GM12878 (cell line): ENCODE results near the gene EMX1. TPM values are rescaled to one million over a fixed set of nuclear protein-coding genes. Genes with fewer than 3 reads are reported as not detected.

Experiments
- ATAC-seq: fragments of 200-7000 bp; cut with Tn5 transposase; 3 replicates; pipeline ENCODE4 v1.9.1; 2020; ENCODE audit warnings: mild to moderate bottlenecking, moderate library complexity
- BruUV-seq: library from RNA; stranded (reverse); fragments of 400-500 nt; replicated peaks from 2 replicates; lab custom pipeline; 2021; lab: Mats Ljungman, UMichigan
- CTCF ChIA-PET: fragments of 300-600 bp; sonication (Branson Sonifier 250); formaldehyde crosslinking; extraction: SDS; loops from one replicate; lab custom pipeline; 2021; ENCODE audit warnings: inconsistent platforms; lab: Yijun Ruan, JAX
- POLR2A ChIA-PET: fragments of 350-600 bp; formaldehyde crosslinking; extraction: SDS; loops from one replicate; lab custom pipeline; 2021; ENCODE audit warnings: inconsistent platforms; lab: Charles Lee
- RAD21 ChIA-PET: fragments of 300-600 bp; sonication (Branson Sonifier 250); formaldehyde crosslinking; loops from one replicate; lab custom pipeline; 2023; ENCODE audit warnings: antibody characterized with exemption; ENCODE audit not compliant: unreplicated experiment; lab: Charles Lee
- SMC1A ChIA-PET: fragments of 300-600 bp; sonication (Branson Sonifier 250); formaldehyde crosslinking; loops from one replicate; lab custom pipeline; 2023; ENCODE audit not compliant: unreplicated experiment, uncharacterized antibody; lab: Charles Lee
- DNase-seq: peaks from one replicate; pipeline ENCODE4 v3.0.0-alpha.2; 2011; ENCODE audit warnings: low read depth, low spot score
- FAIRE-seq: peaks from 3 replicates; lab custom pipeline; 2011; peaks lifted over from hg19 to GRCh38; lab: Jason Lieb, UNC
- H2AFZ ChIP-seq: 2 replicates; pipeline ENCODE4 v1.6.0; 2011; ENCODE audit warnings: low read depth, low read length, control low read depth; ENCODE audit not compliant: control insufficient read depth
- H3K27ac ChIP-seq: 2 replicates; pipeline ENCODE4 v1.5.1; 2011; ENCODE audit warnings: control low read depth; ENCODE audit not compliant: control insufficient read depth, insufficient read depth
- H3K27me3 ChIP-seq, 2 experiments: replicated peaks in 1 of 2; 2 replicates each; pipeline versions ENCODE4 v1.6.0 to v1.6.1; 2011; ENCODE audit warnings: low read length in 1 of 2; ENCODE audit not compliant: control insufficient read depth in 2 of 2, insufficient read depth in 2 of 2
- H3K36me3 ChIP-seq, 2 experiments: 2 replicates each; pipeline ENCODE4 v1.5.1; 2011; ENCODE audit warnings: low read length in 1 of 2; ENCODE audit not compliant: control insufficient read depth in 2 of 2, insufficient read depth in 2 of 2
- H3K4me1 ChIP-seq: 2 replicates; pipeline ENCODE4 v1.6.1; 2011; ENCODE audit warnings: mild to moderate bottlenecking, low read length, moderate library complexity, mixed read lengths; ENCODE audit not compliant: control insufficient read depth, insufficient read depth
- H3K4me2 ChIP-seq: 2 replicates; pipeline ENCODE4 v1.6.0; 2011; ENCODE audit warnings: control low read depth; ENCODE audit not compliant: control insufficient read depth, insufficient read depth
- H3K4me3 ChIP-seq: fragments of 200-600 bp; sonication (generic); 2 replicates; pipeline ENCODE4 v1.5.1; 2016
- H3K79me2 ChIP-seq: 2 replicates; pipeline ENCODE4 v1.6.0; 2011; ENCODE audit warnings: low read length; ENCODE audit not compliant: control insufficient read depth, insufficient read depth
- H3K9ac ChIP-seq: 2 replicates; pipeline ENCODE4 v1.8.0; 2011; ENCODE audit warnings: low read length, control low read depth, mixed read lengths; ENCODE audit not compliant: control insufficient read depth, insufficient read depth
- H3K9me3 ChIP-seq: replicated peaks from 3 replicates; pipeline ENCODE4 v1.5.1; 2011; ENCODE audit warnings: mild to moderate bottlenecking, low read length; ENCODE audit not compliant: control insufficient read depth, insufficient read depth
- H4K20me1 ChIP-seq: 2 replicates; pipeline ENCODE4 v1.6.0; 2011; ENCODE audit not compliant: control insufficient read depth, insufficient read depth
- CBFB ChIP-seq: IDR thresholded peaks from 2 replicates; pipeline ENCODE4 v1.6.1; 2016; ENCODE audit warnings: antibody characterized with exemption, low read depth
- CBX5 ChIP-seq: sonication (generic); IDR thresholded peaks from 2 replicates; pipeline ENCODE4 v1.6.1; 2016; ENCODE audit warnings: low read depth, moderate library complexity, mild to moderate bottlenecking, inconsistent platforms
- CEBPB ChIP-seq, 2 experiments: fragments of 150-350 bp in 1 of 2; IDR thresholded peaks; 2 replicates each; pipeline ENCODE4 v1.6.1; 2012 to 2014; ENCODE audit warnings: low read depth in 2 of 2, low read length in 2 of 2, borderline replicate concordance in 1 of 2, inconsistent platforms in 1 of 2
- CHD2 ChIP-seq: IDR thresholded peaks from 2 replicates; pipeline ENCODE4 v1.6.1; 2011; ENCODE audit warnings: low read depth, low read length, improper control_type of control experiment, borderline replicate concordance
- CHD4 ChIP-seq: fragments of 200-600 bp; sonication (generic); IDR thresholded peaks from 2 replicates; pipeline ENCODE4 v1.6.1; 2016; ENCODE audit warnings: mild to moderate bottlenecking
- EGR1 ChIP-seq, 2 experiments: IDR thresholded peaks; 1 replicate in 1 of 2; 2 replicates in 1 of 2; pipeline ENCODE4 v1.6.1; 2011 to 2012; ENCODE audit warnings: low read depth in 2 of 2, low read length in 2 of 2, borderline replicate concordance in 1 of 2, mild to moderate bottlenecking in 1 of 2, moderate library complexity in 1 of 2
- HDGF ChIP-seq: fragments of 450-650 bp; IDR thresholded peaks from 2 replicates; pipeline ENCODE4 v1.6.1; 2016; ENCODE audit warnings: antibody characterized with exemption
- IRF3 ChIP-seq: fragments of 450-650 bp; IDR thresholded peaks from 2 replicates; pipeline ENCODE4 v1.6.1; 2014; ENCODE audit warnings: mild to moderate bottlenecking
- KDM1A ChIP-seq: fragments of 200-600 bp; sonication (generic); IDR thresholded peaks from 2 replicates; pipeline ENCODE4 v1.6.1; 2016; ENCODE audit warnings: borderline replicate concordance
- NR2C1 ChIP-seq: fragments of 450-650 bp; IDR thresholded peaks from 2 replicates; pipeline ENCODE4 v1.6.1; 2017; ENCODE audit warnings: antibody characterized with exemption, mild to moderate bottlenecking, moderate library complexity
- PAX5 ChIP-seq: IDR thresholded peaks from 2 replicates; pipeline ENCODE4 v1.6.1; 2011; ENCODE audit warnings: low read depth, low read length, borderline replicate concordance
- RUNX3 ChIP-seq: IDR thresholded peaks from 2 replicates; pipeline ENCODE4 v1.6.1; 2012; ENCODE audit warnings: low read length, inconsistent platforms
- SIX5 ChIP-seq: IDR thresholded peaks from 2 replicates; pipeline ENCODE4 v1.6.1; 2011; ENCODE audit warnings: mild to moderate bottlenecking, low read depth, low read length, moderate library complexity; ENCODE audit not compliant: severe bottlenecking
- SMAD5 ChIP-seq: IDR thresholded peaks from 2 replicates; pipeline ENCODE4 v1.6.1; 2016; ENCODE audit warnings: antibody characterized with exemption, low read depth
- SP1 ChIP-seq: IDR thresholded peaks from one replicate; pipeline ENCODE4 v1.6.1; 2011; ENCODE audit warnings: low read depth, low read length
- STAT1 ChIP-seq: fragments of 450-650 bp; conservative IDR thresholded peaks from 2 replicates; pipeline ENCODE4 v1.6.1; 2014; ENCODE audit warnings: antibody characterized with exemption, mild to moderate bottlenecking
- WGBS: methylation state at CpG from one replicate; pipeline ENCODE4 v1.1.6; 2016; ENCODE audit warnings: low lambda C conversion rate; ENCODE audit not compliant: insufficient replicate concordance, insufficient coverage; ENCODE audit errors: missing lambda C conversion rate; 5-methylcytosine and 5-hydroxymethylcytosine counted together
- in situ Hi-C: fragments of 300-500 bp; cut with MboI; formaldehyde crosslinking; loops from 9 replicates; pipeline ENCODE4 v1.14.3; 2018; ENCODE audit warnings: mixed read lengths
- intact Hi-C: fragments of 100-400 bp; cut with micrococcal nuclease; formaldehyde crosslinking; loops from one replicate; pipeline ENCODE4 v1.14.2; 2022; ENCODE audit not compliant: unreplicated experiment
- polyA plus RNA-seq, 11 experiments: library from polyadenylated mRNA; depleted of rRNA in 4 of 11; unstranded in 6 of 11; stranded (reverse) in 5 of 11; fragments of >200 nt; fragmentation: Nextera tagmentation in 4 of 11; fragmentation: Illumina TruSeq in 1 of 11; extraction: Ambion mirVana in 4 of 11; extraction: Trizol in 1 of 11; gene quantifications; 1 replicate in 1 of 11; 2 replicates in 10 of 11; pipeline versions ENCODE4 v1.2.1 to v1.2.3, GENCODE V29; 2011 to 2016; ENCODE audit warnings: inconsistent platforms in 2 of 11, missing spikeins in 2 of 11, low read depth in 1 of 11
- total RNA-seq, 4 experiments: library from RNA; depleted of rRNA in 3 of 4; stranded (reverse); fragments of >200 nt in 3 of 4; fragmentation: Illumina TruSeq in 1 of 4; extraction: Trizol in 1 of 4; gene quantifications; 2 replicates each; pipeline versions ENCODE4 v1.2.1 to v1.2.3, GENCODE V29; 2013 to 2021
- TF ChIP-seq, protein P1 (sequence below): fragments of 450-650 bp; IDR thresholded peaks from 2 replicates; pipeline ENCODE4 v1.6.1; 2016; ENCODE audit warnings: mild to moderate bottlenecking

The EMX1 gene
- total and polyA plus RNA-seq, 10 of the 15 experiments (the other 5 are each of a cell fraction or from before 2014, with no cell fraction given): 0.07 to 5.1 (median 1.2) TPM; not detected in 1

DNA sequence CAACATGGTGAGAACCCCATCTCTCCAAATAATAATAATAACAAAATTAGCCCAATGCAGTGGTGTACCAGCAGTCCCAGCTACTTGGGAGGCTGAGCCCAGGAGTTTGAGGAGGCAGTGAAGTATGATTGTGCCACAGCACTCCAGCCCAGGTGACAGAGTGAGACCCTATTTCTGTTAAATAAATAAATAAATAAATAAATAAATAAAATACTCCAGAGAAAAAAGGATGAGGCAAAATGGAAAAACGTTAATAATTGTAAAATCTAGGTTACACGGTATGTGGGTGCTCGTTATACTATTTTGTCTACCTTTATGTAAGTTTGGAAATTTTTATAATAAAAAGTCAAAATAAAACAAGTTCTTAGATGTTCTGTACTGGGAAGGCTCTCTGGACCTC, 8.6 kb upstream of the EMX1 start:
- ChIA-PET POLR2A (no interaction called here), RAD21 (interaction anchor here (2.0 kb wide), 1 partner anchor 13 kb away, joined by 5 read pairs; no protein-coding TSS in a partner anchor), CTCF (interaction anchor here (1.3 to 7.4 kb wide), 2 partner anchors 15 to 65 kb away, joined by 3 to 57 read pairs; no protein-coding TSS in a partner anchor), SMC1A (interaction anchor here (1.0 kb wide), 1 partner anchor 23 kb away, joined by 3 read pairs; no protein-coding TSS in a partner anchor)
- H2AFZ ChIP-seq: no peak overlapping the region
- no peak overlapping the region for H3K4me3 ChIP-seq
- no peak for DNase-seq
- WGBS: 15% methylated on average over 3 of the region's 3 CpGs
- intact Hi-C loops: no loop called here
- in situ Hi-C loops: no loop called here
- H3K4me2 ChIP-seq: no peak overlapping the region
- no peak overlapping the region for H3K27ac ChIP-seq
- H4K20me1 ChIP-seq: no peaks in the 10 kb centered on the region
- peaks cover 2 to 10% of the 10 kb centered on the region in 2 experiments; a peak in 2 of 4 replicates for H3K27me3 ChIP-seq
- TF ChIP-seq SMAD5 (no peak), CEBPB (IDR thresholded peaks at IDR 0.05; ENCODE audit: borderline replicate concordance in 1 of 2, low read depth in 2 of 2, low read length in 2 of 2) (no peak), SIX5 (no peak), RUNX3 (no peak), NR2C1 (no peak), EGR1 (IDR thresholded peaks at IDR 0.05; ENCODE audit: borderline replicate concordance in 1 of 2, low read depth in 2 of 2, low read length in 2 of 2) (no peak)
- no peaks in the 10 kb centered on the region for H3K9me3 ChIP-seq
- BruUV-seq: no TSS peak
- H3K36me3 ChIP-seq: no peaks in the 10 kb centered on the region
- no peak overlapping the region for H3K9ac ChIP-seq
- no peaks in the 10 kb centered on the region for H3K79me2 ChIP-seq
- FAIRE-seq: no peak
- ATAC-seq: no peak
- H3K4me1 ChIP-seq: no peaks in the 10 kb centered on the region; the same call in 1 of the 2 replicates

DNA sequence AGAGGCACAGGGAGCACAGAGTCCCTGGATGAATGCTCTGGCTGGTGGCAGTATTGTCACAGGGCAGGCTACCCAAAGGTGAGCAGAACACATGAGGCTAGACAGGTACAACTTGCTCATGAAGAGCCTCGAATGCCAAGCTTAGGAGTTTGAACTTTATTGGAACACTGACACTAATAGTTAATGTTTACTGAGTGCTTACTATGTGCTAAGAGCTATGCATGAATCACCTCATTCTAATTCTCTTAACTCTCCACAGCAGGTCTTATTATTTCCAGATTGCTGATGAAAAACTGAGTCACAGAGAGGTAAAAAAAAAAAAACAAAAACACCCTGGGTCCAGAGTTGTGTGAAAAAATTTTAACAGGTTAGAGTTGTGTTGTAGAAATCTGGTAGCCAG, 6.1 kb upstream of the EMX1 start:
- peaks cover 7 to 25% of the 10 kb centered on the region in 2 experiments for H3K27me3 ChIP-seq
- peaks cover 3% of the 10 kb centered on the region; the same call in 1 of the 2 replicates for H3K4me1 ChIP-seq
- no peak overlapping the region for H3K4me3 ChIP-seq
- in situ Hi-C loops: no loop called here
- POLR2A ChIA-PET: no interaction called here
- no peaks in the 10 kb centered on the region for H3K79me2 ChIP-seq
- no peak for ATAC-seq
- H3K27ac ChIP-seq: no peak overlapping the region
- H2AFZ ChIP-seq: no peak overlapping the region
- no TSS peak for BruUV-seq
- intact Hi-C loops: no loop called here
- no peak overlapping the region for H3K4me2 ChIP-seq
- RAD21 ChIA-PET: interaction anchor here (0.7 to 0.9 kb wide), 2 partner anchors 63 to 301 kb away, joined by 3 to 4 read pairs; no protein-coding TSS in a partner anchor
- no peaks in the 10 kb centered on the region for H3K36me3 ChIP-seq
- FAIRE-seq: no peak
- SMC1A ChIA-PET: interaction anchor here (1.1 to 1.4 kb wide), 2 partner anchors 13 to 63 kb away, joined by 4 to 5 read pairs; no protein-coding TSS in a partner anchor
- H4K20me1 ChIP-seq: no peaks in the 10 kb centered on the region
- DNase-seq: no peak
- H3K9ac ChIP-seq: no peak overlapping the region
- no peaks in the 10 kb centered on the region for H3K9me3 ChIP-seq
- WGBS: 0% methylated on average over 1 of the region's 1 CpG
- CTCF ChIA-PET: interaction anchor here (0.9 to 7.4 kb wide), 3 partner anchors 18 to 266 kb away, joined by 3 to 57 read pairs (median 3); no protein-coding TSS in a partner anchor
- TF ChIP-seq IRF3 (no peak), KDM1A (no peak), CBX5 (no peak), HDGF (no peak), CHD4 (no peak), SP1 (no peak), CBFB (no peak), CHD2 (no peak), STAT1 (no peak), PAX5 (no peak)
- TF ChIP-seq, protein P1, sequence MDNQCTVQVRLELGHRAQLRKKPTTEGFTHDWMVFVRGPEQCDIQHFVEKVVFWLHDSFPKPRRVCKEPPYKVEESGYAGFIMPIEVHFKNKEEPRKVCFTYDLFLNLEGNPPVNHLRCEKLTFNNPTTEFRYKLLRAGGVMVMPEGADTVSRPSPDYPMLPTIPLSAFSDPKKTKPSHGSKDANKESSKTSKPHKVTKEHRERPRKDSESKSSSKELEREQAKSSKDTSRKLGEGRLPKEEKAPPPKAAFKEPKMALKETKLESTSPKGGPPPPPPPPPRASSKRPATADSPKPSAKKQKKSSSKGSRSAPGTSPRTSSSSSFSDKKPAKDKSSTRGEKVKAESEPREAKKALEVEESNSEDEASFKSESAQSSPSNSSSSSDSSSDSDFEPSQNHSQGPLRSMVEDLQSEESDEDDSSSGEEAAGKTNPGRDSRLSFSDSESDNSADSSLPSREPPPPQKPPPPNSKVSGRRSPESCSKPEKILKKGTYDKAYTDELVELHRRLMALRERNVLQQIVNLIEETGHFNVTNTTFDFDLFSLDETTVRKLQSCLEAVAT: no peak
